NB4 (cell line): ENCODE results near the gene MYB.

Source experiments
- DNase-seq: peaks from one replicate; pipeline ENCODE4 v3.0.0; 2010; ENCODE audit warnings: low read depth
- H3K4me3 ChIP-seq: one replicate; pipeline ENCODE4 v1.5.1; 2011; ENCODE audit warnings: mild to moderate bottlenecking, low read depth, low read length, moderate library complexity
- CTCF ChIP-seq: IDR thresholded peaks from one replicate; pipeline ENCODE4 v1.5.1; 2012; ENCODE audit warnings: low read depth, low read length
- MAX ChIP-seq: IDR thresholded peaks from 2 replicates; pipeline ENCODE4 v1.6.1; 2011; ENCODE audit warnings: low read depth, low read length
- MYC ChIP-seq: IDR thresholded peaks from 2 replicates; pipeline ENCODE4 v1.6.1; 2011; ENCODE audit warnings: low read depth, low read length
- POLR2A ChIP-seq: IDR thresholded peaks from 2 replicates; pipeline ENCODE4 v1.6.1; 2011; ENCODE audit warnings: mild to moderate bottlenecking; ENCODE audit not compliant: insufficient read length; ENCODE audit errors: extremely low read depth

Gene MYB

GRCh38 chr6:135233686-135234491, 52.8 kb downstream of the MYB start:
- TF ChIP-seq MYC (no peak), MAX (0 out of 2 replicates have a peak, but pooled peaks have one; percentile 18), POLR2A (no peak)
- peak; percentile 63 for DNase-seq
- no peak overlapping the region for H3K4me3 ChIP-seq

GRCh38 chr6:135234492-135234780, 53.3 kb downstream of the MYB start:
- H3K4me3 ChIP-seq, result no peak overlapping the region
- TF ChIP-seq POLR2A (no peak), CTCF (no peak), MAX (no peak), MYC (no peak)
- DNase-seq, result no peak

GRCh38 chr6:135235716-135236115, 54.6 kb downstream of the MYB start:
- no peak for DNase-seq
- no peak for TF ChIP-seq MAX
- no peak for TF ChIP-seq CTCF
- TF ChIP-seq MYC, result no peak
- TF ChIP-seq POLR2A, result no peak
- H3K4me3 ChIP-seq, result no peak overlapping the region

- no peak overlapping the region for H3K4me3 ChIP-seq
- DNase-seq, result no peak
- TF ChIP-seq POLR2A, result no peak
- TF ChIP-seq MYC, result no peak
- TF ChIP-seq MAX, result no peak
- TF ChIP-seq CTCF, result no peak
Observed at GRCh38 chr6:135236319-135236718, 55.2 kb downstream of the MYB start.

- no peak for TF ChIP-seq POLR2A
- TF ChIP-seq MAX, result no peak
- no peak for TF ChIP-seq MYC
- no peak for TF ChIP-seq CTCF
- no peak for DNase-seq
- H3K4me3 ChIP-seq, result no peak overlapping the region
Observed at GRCh38 chr6:135236732-135237131, 55.6 kb downstream of the MYB start.

GRCh38 chr6:135240711-135241110, 59.6 kb downstream of the MYB start:
- DNase-seq, result no peak
- no peak overlapping the region for H3K4me3 ChIP-seq
- TF ChIP-seq MAX (no peak), MYC (no peak), POLR2A (no peak), CTCF (no peak)
